ENCODE measurements around the gene LRRC42.

LRRC42 gene

GRCh38 chr1:53938136-53938830, 7.9 kb upstream of the LRRC42 start:
- no peak for DNase-seq (ENCODE audit: low spot score)
- TF ChIP-seq, protein P1, sequence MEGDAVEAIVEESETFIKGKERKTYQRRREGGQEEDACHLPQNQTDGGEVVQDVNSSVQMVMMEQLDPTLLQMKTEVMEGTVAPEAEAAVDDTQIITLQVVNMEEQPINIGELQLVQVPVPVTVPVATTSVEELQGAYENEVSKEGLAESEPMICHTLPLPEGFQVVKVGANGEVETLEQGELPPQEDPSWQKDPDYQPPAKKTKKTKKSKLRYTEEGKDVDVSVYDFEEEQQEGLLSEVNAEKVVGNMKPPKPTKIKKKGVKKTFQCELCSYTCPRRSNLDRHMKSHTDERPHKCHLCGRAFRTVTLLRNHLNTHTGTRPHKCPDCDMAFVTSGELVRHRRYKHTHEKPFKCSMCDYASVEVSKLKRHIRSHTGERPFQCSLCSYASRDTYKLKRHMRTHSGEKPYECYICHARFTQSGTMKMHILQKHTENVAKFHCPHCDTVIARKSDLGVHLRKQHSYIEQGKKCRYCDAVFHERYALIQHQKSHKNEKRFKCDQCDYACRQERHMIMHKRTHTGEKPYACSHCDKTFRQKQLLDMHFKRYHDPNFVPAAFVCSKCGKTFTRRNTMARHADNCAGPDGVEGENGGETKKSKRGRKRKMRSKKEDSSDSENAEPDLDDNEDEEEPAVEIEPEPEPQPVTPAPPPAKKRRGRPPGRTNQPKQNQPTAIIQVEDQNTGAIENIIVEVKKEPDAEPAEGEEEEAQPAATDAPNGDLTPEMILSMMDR (IDR thresholded peaks at IDR 0.05; ENCODE audit: borderline replicate concordance, control extremely low read depth, extremely low read depth, insufficient read depth, missing control alignments): no peak
- in situ Hi-C loops (cut with MboI; ENCODE audit: low sequenced_read_pairs, unreplicated experiment): no loop called here

- in situ Hi-C loops (cut with MboI; ENCODE audit: low sequenced_read_pairs, unreplicated experiment): no loop called here
- no peak for DNase-seq (ENCODE audit: low spot score)
- TF ChIP-seq, protein P1 (IDR thresholded peaks at IDR 0.05; ENCODE audit: borderline replicate concordance, control extremely low read depth, extremely low read depth, insufficient read depth, missing control alignments): no peak
Measured at GRCh38 chr1:53942127-53942957, 3.8 kb upstream of the LRRC42 start.

DNA sequence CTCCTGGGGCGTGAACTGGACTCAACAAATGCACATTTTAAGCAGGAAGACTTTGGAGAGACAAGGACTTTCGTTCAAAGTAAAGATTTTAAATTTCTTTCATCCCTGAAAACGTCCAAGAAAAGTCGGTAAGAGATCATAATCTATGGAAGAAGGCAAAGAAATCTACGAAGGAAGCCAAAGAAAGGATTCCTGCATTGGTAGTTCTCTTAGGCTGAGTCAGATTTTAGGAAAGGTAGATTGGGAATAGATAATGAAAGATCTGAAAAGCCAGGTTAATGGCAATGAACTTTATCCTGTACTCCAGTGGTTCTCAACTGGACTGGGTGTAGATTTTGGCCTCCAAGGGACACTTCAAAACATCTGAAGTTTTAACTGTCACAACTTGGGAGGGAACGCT, 3.1 kb upstream of the LRRC42 start:
- DNase-seq (ENCODE audit: low spot score): no peak
- TF ChIP-seq, protein P1 (IDR thresholded peaks at IDR 0.05; ENCODE audit: borderline replicate concordance, control extremely low read depth, extremely low read depth, insufficient read depth, missing control alignments): no peak
- in situ Hi-C loops (cut with MboI; ENCODE audit: low sequenced_read_pairs, unreplicated experiment): no loop called here

- no peak for DNase-seq (ENCODE audit: low spot score)
- TF ChIP-seq, protein P1 (IDR thresholded peaks at IDR 0.05; ENCODE audit: borderline replicate concordance, control extremely low read depth, extremely low read depth, insufficient read depth, missing control alignments): no peak
- in situ Hi-C loops (cut with MboI; ENCODE audit: low sequenced_read_pairs, unreplicated experiment): no loop called here
Measured at GRCh38 chr1:53943490-53944043, 2.6 kb upstream of the LRRC42 start.

- no peak for DNase-seq (ENCODE audit: low spot score)
- in situ Hi-C loops (cut with MboI; ENCODE audit: low sequenced_read_pairs, unreplicated experiment): no loop called here
- TF ChIP-seq, protein P1 (IDR thresholded peaks at IDR 0.05; ENCODE audit: borderline replicate concordance, control extremely low read depth, extremely low read depth, insufficient read depth, missing control alignments): no peak
Measured at GRCh38 chr1:53944469-53945182, 1.5 kb upstream of the LRRC42 start.

GRCh38 chr1:53945183-53945432, 1.0 kb upstream of the LRRC42 start:
- no peak for DNase-seq (ENCODE audit: low spot score)
- in situ Hi-C loops (cut with MboI; ENCODE audit: low sequenced_read_pairs, unreplicated experiment): no loop called here
- TF ChIP-seq, protein P1 (IDR thresholded peaks at IDR 0.05; ENCODE audit: borderline replicate concordance, control extremely low read depth, extremely low read depth, insufficient read depth, missing control alignments): no peak

Measured in GM13976 (cell line).